DMS79 (cell line): ENCODE measurements around the gene ANKS1A.

Experiments used
- DNase-seq: peaks from one replicate; lab custom pipeline; 2025; lab: John Stamatoyannopoulos, UW

The ANKS1A gene

DNA sequence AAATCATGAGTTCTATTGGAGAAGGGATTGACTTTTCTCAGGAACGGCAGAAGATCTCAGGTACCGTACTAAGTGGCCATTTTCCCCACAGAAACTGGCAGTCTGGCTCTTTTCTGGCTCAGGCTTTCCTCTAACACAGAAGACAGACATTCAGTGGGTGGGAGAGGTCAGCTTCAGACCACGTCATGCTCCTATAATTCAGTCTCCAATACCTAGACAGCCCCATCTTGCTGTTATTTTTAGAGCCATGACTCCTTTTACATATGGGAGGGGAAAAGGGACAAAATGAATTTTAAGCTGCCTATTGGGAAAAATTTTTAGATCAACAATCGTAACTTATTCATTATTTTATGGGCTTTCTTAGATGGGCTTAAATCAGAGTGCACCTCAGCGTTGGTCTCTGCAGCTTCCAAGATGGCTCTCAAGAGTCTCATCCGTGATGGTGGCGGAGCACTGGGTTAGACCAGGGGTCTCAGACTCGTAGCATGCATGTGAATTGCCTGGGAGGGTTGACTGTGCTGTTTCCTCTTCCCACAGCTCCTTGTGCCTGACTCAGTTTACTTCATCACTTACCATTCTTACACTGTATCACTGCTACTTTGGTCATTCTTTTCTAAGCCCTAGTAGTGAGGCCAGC, 165.2 kb downstream of the ANKS1A start:
- no peak for DNase-seq

DNA sequence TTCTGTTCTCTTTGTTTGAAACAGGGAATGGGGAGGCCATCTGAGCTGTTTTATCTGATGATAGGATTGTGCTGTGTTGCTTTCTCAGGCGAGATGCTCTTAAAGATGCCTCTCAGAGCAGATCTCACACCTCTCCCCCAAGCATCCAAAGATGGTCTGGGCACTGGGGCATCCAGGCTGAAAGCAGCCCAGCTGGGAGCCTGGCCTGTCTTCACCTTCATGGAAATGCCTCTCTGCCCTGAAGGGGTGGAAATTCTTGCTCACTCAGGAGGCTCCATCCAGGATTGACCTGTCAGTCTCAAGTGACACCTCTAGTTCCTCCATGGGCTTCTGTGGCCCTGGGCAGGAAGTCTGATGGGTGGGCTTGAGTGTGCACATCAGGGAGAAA, 165.7 kb downstream of the ANKS1A start:
- DNase-seq = no peak

DNA sequence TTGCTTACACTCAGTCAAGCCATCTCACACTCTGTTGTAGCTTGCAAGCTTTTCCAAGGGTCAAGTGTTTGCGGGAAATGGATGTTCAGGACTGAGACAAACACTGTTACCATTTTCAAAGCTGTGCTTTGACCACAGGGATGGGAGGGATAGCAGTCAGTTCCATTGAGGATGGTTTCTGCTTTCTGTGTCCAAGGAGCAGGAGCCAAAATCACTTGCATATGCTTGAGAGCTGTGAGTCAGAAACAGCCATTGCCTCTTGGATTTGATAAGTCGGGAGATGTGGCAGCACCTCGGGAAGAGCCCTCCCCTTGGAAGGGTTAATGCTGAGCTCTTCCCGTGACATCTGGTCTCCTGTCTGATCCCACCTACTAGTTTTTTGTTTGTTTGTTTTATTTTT, 166.8 kb downstream of the ANKS1A start:
- DNase-seq = no peak

DNA sequence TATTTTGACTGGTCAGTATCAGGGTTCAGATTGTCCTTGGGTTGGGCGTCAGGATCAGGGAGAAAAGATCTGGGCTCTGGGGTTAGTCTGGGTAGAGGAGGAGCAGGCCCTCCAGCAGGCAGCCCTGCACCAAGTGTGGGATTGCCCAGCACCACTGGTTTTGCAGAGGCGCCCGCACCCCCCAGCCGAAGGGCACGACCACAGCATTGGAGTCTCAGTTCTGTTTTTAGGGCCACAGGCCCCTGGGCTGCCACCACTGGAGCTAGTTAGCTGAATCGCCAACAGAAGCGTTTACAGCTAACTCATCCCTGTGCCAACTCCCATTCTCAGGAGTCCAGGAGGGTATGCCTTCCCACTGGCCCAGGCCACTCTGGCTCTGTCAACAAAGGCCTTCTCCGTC, 167.9 kb downstream of the ANKS1A start:
- no peak for DNase-seq

DNA sequence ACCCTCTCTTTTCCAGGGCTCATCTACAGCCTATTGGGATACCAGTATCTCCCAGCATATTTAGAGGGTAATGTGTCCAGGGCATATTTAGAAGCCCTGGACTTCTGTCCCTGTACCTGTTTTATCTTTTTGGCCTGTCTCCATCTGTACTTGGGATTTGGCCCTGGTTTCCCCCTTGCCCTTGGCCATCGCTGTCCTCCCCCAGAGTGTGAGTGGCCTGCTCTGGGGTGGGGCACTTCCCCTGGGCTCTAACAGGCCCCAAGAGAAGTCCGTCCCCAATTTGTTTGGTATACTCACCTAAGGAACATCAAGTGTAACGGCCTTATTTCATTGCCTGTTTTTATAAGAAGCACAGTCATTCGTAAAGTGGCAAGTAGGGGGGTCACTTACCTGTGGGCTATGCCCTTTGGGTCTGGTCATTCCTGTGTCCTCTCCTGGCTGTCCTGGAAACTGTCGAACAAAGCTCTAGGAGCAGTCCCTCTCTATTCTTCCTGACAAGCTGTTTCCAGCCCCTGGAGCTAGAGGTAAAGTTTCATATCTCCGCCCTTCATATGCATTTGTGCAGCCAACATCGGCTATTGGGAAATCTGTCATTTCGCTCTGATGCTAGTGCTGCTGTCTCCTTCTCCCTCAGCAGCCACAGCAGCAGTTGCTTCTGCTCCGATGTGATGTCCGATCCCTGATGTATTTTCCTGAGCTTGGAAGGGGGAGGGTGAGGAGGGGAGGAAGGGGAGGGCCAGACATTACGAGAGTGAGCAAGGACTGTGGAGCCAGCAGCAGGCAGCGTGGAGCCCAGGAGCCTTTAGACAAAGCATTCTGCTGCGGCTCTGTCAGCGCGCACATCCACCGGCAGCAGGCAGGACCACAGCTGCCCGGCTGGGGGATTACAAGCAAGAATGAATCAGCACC, 168.6 kb downstream of the ANKS1A start:
- DNase-seq = no peak

DNA sequence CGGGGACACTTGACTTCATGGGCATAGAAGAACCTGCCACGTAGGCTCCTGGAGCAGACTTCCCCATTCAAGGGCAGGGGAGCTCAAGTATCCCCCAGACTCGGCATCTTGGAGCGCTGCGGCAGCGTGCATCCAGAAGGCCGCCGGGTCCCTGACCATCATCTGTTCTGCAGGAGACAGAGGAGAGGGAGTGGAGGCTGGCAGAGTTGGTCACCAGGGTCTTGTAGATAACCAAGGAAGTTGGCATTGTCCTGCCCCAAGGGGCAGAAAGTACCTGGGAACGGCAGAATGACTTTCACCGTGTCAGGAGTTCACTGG, 169.3 kb downstream of the ANKS1A start:
- DNase-seq = no peak

DNA sequence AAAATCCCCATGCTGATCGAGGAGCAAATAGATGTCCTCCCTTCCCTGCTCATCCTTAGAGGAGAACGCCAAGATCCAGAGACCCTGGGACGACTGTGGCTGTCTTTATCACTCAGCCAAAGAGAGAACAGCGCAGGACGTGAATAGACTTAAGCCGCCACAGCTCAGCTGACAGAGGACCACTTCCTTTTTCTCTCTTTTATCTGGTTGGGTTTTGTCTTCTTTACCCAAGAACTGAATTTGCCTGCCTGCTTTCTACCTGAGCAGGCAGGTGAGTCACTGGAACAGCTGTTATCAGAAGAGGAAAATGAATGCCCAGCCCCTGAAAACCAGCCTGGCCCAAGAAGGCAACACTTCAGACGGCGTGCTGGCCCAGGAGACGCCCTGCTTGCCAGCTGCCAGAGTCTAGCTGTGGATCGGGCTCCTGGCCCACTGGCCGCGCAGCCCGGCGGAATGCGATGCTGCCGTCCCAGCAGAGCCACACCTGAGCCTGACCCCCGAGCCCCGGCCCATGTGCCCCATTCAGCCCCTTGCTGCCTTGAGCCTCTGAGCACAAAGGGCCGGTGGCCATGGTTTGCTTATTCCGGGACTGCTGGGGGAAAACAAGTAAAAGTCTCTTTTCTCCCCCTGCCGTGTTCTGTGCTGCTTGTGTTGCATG, 169.9 kb downstream of the ANKS1A start:
- DNase-seq = no peak

DNA sequence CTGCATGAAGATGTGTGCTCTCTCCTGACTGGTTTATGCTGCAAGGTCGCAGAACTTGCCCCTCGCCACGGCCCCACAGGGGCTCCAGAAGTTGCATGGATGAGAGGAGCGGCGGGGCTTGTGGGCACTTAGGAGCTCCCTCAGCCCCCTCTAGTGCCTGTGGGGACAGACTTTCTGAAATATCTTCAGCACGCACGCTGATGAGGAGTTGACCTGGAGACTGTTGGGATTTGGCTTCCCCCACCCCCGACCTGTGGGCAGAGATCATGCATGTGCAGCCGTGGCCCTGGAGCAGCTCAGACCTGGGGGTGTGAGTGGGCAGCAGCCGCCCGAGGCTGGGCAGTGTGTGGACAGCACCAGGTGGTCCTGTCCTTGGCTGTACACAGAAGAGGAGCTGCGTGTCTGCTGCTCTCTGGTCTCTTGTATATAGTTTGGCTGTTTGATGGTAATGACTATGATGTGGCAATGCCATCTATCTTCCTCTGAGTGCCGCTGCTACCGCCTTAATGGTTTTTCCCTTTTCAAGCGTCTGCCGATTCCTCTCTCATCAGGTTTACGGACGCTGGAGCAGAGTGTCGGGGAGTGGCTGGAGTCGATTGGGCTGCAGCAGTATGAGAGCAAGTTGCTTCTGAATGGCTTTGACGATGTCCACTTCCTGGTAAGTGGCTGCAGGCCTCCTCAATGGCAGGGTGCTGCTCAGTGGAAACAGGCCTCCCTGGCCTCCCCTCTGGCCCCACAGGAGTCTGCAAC, 170.7 kb downstream of the ANKS1A start:
- DNase-seq = no peak

DNA sequence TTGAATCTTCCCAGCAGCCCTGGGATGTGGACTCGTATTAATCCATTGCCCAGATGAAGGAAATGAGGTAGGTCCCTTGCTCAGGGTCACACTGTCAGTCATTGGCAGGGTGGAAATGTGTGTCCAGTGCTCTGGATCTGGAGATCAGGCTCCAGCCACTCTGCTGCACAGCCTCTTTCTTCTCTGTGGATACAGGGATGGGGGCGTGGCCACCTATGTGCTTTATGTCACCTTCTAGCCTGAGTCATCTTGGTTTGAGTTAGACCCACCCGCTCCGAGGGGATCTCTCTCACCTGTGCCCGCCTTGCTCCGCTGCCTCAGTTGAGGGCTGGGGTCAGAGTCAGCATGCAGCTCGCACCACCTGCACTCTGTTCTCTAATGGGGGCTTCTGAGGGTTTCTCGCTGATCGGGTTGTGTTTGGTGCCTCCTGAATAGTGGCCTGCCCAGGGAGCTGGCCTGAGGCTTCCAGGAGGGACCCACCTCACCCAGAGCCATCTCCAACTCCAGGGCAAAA, 172.1 kb downstream of the ANKS1A start:
- DNase-seq = no peak

DNA sequence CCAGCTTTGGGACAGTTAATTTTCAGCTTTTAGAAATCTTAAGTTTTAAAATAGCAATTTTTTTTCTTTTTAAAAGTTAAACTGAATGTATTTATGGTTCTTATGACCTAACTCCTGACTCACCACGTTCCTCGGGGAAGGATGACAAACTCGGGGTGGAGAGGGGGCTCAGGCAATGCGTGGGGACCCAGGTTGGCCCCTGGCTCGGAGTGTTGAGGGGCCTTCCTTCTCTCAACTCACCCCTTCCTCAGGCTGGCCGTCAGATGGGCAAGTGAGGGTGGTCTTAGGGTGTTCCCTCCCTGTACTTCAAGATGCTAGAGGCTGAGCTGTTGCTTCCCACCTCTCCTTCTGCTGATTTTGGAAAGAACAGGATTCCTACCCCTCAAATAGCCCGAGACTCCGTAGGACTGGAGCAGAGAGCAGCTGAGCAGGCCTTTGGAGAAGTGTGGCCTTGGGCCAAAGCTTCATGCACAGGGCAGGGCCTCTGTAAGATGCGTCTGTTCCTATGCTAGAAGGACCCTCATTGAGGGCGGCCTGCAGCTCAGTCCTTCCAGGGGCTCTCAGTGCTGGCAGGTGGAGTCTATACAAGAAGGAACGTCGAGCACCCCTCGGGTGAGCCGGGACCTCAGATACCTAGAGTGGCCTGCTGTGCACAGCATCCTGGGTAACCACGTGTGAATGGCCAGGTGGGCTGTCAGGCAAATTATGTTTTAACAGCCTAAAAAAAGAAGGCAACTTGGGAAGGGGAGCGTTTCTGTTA, 172.8 kb downstream of the ANKS1A start:
- DNase-seq = no peak

DNA sequence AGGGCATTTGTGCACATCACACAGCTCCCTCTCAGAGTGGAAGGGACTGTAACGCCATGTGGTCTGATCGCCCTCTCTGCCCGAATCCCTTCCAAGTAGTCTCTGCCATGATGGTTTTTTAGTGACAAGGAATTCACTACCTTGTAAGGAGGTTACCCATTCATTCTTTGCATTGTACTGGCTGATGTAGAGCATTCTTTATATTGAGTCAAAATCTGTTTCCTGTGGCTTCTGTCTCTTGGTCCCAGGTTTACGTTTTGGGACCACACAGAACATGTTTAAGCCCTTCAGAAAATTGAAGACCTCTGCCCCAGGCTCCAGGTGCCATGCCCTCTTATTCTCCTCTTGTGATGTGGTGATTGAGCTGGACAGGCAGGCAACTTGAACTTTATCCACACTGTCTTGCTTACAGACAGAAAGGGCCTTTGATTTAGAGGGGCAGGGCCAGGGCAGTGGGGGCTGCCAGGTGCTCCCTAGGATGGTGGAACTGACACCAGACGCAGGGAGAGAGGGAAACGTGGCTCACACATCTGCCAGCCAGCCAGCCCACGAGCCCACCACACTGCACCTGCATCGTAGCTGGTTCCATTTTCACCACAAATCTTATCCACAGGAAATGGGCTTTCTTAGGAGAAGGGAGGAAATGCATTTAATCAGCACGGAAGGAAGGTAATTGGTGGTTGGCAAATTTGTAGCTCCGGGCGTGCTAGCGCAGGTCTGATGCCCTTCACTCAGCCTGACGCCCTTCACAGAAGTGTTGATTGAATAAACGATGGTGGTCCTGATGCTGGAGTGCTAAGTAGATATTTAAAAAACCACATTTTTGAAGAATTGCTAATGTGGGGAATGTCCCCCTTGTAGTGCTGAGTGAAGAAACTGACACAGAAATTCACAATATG, 173.9 kb downstream of the ANKS1A start:
- no peak for DNase-seq

DNA sequence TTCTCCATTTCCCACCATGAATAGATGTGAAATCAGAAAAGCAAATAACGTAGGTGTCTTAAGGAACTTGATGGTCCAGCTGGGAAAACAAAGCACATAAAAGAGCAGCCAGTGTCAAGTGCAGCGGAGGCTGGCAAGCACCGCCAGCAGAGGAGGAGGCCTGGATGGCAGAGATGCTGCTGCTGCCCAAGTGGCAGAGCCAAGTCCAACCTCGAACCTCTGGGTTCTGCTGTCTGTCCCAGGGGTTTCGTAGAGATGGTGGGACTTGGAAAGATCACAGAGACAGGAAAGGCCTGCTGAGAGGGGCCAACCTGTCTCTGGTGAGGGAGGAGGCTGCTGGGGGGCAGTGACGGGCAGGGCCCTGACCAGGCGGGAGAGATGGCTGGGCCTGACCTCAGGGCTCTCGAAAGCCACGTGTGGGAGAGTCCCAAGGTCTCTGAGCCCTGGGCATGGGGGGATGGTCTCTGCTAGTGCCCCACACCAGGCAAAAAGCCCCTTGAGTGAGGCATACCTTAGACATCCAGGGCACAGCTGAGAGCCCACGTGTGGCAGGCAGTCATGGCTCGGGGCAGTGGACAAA, 174.7 kb downstream of the ANKS1A start:
- DNase-seq = no peak

DNA sequence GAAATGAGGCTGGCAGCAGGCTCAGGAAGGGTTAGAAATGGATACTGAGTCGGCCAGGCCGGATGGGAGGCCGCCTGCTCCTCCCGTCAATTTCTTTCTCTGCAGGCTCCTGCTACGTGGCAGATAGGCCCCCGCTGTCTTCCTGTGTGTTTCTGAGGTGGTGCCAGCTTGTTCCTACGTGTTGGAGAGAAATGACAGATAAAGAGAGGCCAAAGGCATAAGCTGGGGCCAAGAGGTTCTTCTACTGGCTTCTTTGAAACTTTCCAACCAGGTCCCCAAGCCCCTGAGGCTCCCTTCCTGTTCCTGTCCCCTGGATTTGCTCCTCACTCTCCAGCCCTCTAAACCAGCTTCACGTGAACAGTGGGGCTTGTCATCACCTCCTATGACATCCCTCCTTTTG, 175.2 kb downstream of the ANKS1A start:
- no peak for DNase-seq

DNA sequence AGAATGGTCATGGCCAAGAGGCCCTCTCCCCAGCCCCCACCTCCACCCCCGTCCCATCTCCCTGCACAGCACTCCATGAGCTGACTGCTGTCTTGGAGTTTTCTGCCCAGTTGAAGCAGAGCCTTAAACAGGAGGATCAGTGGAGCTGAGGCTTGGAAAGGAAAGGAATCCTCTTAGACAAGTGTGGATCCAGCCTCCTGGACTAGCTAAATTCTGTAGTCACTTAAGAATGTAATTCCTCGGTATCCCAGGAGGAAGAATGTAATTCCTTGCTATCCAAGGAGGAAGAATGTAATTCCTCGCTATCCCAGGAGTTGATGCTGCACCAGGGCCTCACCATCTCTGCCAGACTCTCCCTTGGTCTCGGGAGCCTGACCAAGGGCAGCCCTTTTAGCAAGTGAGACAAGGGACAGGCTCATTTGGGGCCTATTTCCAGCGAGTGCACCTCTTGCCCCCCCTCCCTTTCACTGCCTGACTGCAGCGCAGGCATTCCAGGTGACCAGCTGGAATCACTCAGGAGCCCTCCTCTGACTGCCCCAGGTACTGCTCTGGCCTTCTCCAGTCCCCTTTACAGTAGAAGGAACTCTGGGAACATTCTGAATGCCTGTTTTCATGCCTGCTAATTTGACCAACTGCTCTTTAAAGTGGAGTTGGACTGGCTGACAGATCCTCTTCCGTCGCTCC, 175.8 kb downstream of the ANKS1A start:
- no peak for DNase-seq

DNA sequence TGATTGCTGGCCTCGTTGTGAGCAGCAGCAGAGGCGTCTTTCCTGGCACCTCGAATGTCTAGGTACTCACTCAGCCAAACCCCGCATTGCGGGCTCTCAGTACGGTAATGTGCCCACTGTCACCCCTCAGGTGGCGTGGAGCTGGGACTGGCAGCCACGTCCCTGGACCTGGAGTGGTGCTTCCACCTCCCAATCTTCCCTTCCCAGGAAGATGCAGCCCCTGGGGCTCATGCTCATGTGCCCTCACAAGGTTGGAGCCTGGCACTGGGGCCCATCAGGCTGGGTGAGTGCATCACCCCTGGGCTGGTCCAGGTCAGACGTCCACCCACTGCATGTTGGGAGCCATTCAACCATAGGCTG, 176.4 kb downstream of the ANKS1A start:
- no peak for DNase-seq

DNA sequence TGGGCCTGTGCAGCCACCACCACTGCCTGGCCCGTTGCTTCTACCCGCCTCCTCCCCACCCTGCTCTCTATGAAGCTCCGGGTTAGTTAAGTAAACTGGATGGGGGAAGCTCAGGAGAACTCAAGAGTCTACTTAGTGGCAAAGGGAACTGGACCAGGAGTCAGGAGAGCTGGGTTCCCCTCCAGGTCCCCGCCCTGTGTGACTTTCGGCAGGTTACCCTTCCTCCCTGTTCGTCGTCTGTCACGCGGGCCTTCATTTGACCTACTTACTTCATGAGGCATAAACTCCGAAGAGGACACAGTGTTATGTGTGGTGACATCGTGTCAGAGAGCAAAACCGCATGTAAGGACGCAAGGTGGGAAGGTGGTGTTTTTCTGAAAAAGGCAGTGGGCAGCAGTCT, 176.8 kb downstream of the ANKS1A start:
- DNase-seq = no peak

DNA sequence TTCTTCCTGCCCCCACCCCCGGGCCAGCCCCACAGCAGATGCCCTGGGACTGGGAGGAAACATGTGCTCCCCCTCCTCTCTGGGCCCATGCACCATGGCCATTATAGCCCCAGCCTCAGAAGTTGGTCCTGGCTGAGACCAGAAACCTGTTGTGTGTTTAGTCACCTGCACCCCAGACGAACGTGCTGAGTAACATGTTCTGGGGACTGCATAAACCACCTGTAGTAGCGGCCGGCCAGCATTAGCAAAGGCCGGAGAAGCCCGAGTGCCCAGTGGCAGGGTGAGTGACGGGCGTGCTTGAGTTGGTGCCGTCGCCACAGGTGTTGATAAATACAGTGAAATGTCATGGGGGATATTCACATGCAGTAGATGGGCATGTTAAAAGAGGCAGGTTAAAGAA, 178.2 kb downstream of the ANKS1A start:
- no peak for DNase-seq

DNA sequence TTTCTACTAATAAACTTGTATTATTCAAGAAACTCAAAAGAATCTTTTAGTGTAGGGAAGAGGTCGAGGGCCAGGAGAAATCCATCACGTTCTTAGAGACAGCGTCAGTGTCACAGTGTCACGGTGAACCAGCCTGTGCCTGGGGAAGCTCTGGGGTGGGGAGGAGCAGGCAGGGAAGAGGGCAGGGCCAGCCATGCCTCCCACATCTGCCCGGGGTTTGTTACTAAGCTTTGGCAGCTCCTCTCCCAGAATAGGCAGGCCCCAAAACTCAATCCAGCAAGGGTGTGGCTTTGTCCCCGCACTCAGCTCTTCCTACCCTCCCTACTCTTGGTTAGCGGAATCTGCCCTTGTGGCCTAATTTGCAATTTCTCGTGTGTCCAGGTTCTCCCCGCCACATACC, 179.2 kb downstream of the ANKS1A start:
- DNase-seq = no peak

DNA sequence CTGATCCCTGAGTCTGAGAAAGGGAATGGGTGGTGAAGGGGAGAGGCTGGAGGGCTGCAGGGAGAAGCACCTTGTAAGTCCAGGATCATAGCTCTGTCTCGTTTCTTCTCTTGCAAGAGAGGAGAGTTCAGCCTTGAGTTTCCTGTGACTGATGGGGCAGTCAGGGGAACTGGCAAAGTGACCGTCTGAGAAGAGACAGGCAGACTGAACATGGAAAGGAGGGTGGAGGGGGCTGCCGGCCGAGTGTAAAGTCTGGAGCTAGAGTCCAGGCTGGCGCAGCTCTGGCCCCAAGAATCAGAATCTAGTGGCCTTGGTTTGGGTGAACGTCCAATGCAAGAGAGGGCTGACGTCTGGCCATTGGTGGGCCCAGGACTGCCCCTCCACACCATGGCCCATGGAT, 179.6 kb downstream of the ANKS1A start:
- no peak for DNase-seq

DNA sequence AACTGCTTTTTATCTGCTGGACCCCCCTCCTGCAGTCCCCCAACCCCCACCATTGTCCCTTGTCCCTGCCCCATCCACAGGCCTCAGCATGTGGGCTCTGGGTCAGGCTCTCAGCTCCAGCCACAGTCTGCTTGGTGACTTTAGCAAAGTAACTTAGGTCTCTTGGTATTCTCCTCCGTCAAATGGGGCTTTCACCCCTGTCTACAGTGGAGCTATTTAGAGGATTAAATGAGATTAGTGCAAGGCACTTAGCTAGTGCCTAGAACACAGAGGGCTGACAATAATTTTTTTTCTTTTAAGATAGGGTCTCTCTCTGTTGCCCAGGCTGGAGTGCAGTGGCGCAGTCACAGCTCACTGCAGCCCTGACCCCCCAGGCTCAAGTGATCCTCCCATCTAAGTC, 180.2 kb downstream of the ANKS1A start:
- no peak for DNase-seq
